GM23338 (cell line): Measurements from ENCODE around the gene ERC2. TPM values are rescaled to one million over a fixed set of nuclear protein-coding genes. Genes with fewer than 3 reads are reported as not detected.

ENCODE experiments used
- ATAC-seq: fragments of 200-7000 bp; cut with Tn5 transposase; 3 replicates; pipeline ENCODE4 v1.9.1; 2020
- DNase-seq: peaks from one replicate; pipeline ENCODE4 v3.0.0-alpha.2; 2015; ENCODE audit warnings: low spot score
- H2AFZ ChIP-seq: fragments of 200-600 bp; sonication (generic); 2 replicates; pipeline ENCODE4 v1.8.0; 2016; ENCODE audit warnings: antibody characterized with exemption, mild to moderate bottlenecking, moderate library complexity
- H3F3A ChIP-seq: fragments of 200-600 bp; sonication (generic); replicated peaks from 2 replicates; pipeline ENCODE4 v1.8.0; 2017; ENCODE audit warnings: antibody characterized with exemption, mixed run types, low read depth
- H3K27ac ChIP-seq: fragments of 200-600 bp; sonication (generic); 2 replicates; pipeline ENCODE4 v1.6.1; 2016; ENCODE audit warnings: low read depth
- H3K27me3 ChIP-seq: fragments of 200-600 bp; sonication (generic); 2 replicates; pipeline ENCODE4 v1.8.0; 2016; ENCODE audit warnings: mild to moderate bottlenecking, mixed run types, moderate library complexity; ENCODE audit not compliant: insufficient read depth
- H3K36me3 ChIP-seq: fragments of 200-600 bp; sonication (generic); 2 replicates; pipeline ENCODE4 v1.8.0; 2016; ENCODE audit warnings: mild to moderate bottlenecking; ENCODE audit not compliant: insufficient read depth
- H3K4me1 ChIP-seq: fragments of 200-600 bp; sonication (generic); 2 replicates; pipeline ENCODE4 v1.8.0; 2016; ENCODE audit warnings: mild to moderate bottlenecking, moderate library complexity; ENCODE audit not compliant: insufficient read depth
- H3K4me2 ChIP-seq: fragments of 200-600 bp; sonication (generic); 2 replicates; pipeline ENCODE4 v1.7.1; 2017; ENCODE audit warnings: mixed run types
- H3K4me3 ChIP-seq: fragments of 200-600 bp; sonication (generic); 2 replicates; pipeline ENCODE4 v1.6.1; 2016; ENCODE audit warnings: mixed run types
- H3K79me2 ChIP-seq: fragments of 200-600 bp; sonication (generic); replicated peaks from 2 replicates; pipeline ENCODE4 v1.8.0; 2017; ENCODE audit warnings: mild to moderate bottlenecking; ENCODE audit not compliant: insufficient read depth
- H3K9me2 ChIP-seq: fragments of 200-600 bp; sonication (generic); 2 replicates; pipeline ENCODE4 v1.8.0; 2017; ENCODE audit not compliant: insufficient read depth
- H4K20me1 ChIP-seq: fragments of 200-600 bp; sonication (generic); replicated peaks from 2 replicates; pipeline ENCODE4 v1.8.0; 2017; ENCODE audit warnings: mild to moderate bottlenecking; ENCODE audit not compliant: insufficient read depth
- H3K27ac Mint-ChIP-seq: 2 replicates; pipeline ENCODE4 v1.8.0; 2020; ENCODE audit warnings: inconsistent platforms, mild to moderate bottlenecking, moderate library complexity, mixed read lengths
- H3K27me3 Mint-ChIP-seq: 3 replicates; pipeline ENCODE4 v1.8.0; 2022; ENCODE audit warnings: low read depth, mild to moderate bottlenecking, moderate library complexity, mixed read lengths, inconsistent platforms; ENCODE audit not compliant: insufficient read depth, poor library complexity
- H3K36me3 Mint-ChIP-seq: 3 replicates; pipeline ENCODE4 v1.8.0; 2021; ENCODE audit warnings: low read depth, mild to moderate bottlenecking, inconsistent platforms, moderate library complexity, mixed read lengths
- H3K4me1 Mint-ChIP-seq: 3 replicates; pipeline ENCODE4 v1.8.0; 2020; ENCODE audit warnings: mild to moderate bottlenecking, inconsistent platforms, mixed read lengths
- H3K4me3 Mint-ChIP-seq: 3 replicates; pipeline ENCODE4 v1.8.0; 2021; ENCODE audit warnings: moderate library complexity, mild to moderate bottlenecking, inconsistent platforms, mixed read lengths
- H3K9me3 Mint-ChIP-seq: 3 replicates; pipeline ENCODE4 v1.8.0; 2020; ENCODE audit warnings: moderate library complexity, mild to moderate bottlenecking, inconsistent platforms, mixed read lengths
- CREB1 ChIP-seq: fragments of 250-450 bp; sonication (Bioruptor Pico); IDR thresholded peaks from 2 replicates; pipeline ENCODE4 v1.5.0; 2020; ENCODE audit warnings: low read depth, mild to moderate bottlenecking, moderate library complexity
- NANOG ChIP-seq: IDR thresholded peaks from 2 replicates; pipeline ENCODE4 v1.6.1; 2016; ENCODE audit warnings: antibody characterized with exemption, borderline replicate concordance
- POLR2AphosphoS5 ChIP-seq: IDR thresholded peaks from 2 replicates; pipeline ENCODE4 v1.6.1; 2016; ENCODE audit warnings: antibody characterized with exemption, low read depth
- REST ChIP-seq: IDR thresholded peaks from one replicate; pipeline ENCODE4 v1.6.1; 2018; ENCODE audit warnings: antibody characterized with exemption; ENCODE audit not compliant: unreplicated experiment
- ZNF114 ChIP-seq: fragments of 250-450 bp; sonication (Bioruptor Pico); IDR thresholded peaks from 2 replicates; pipeline ENCODE4 v1.5.0; 2020; ENCODE audit warnings: mild to moderate bottlenecking, moderate library complexity
- polyA plus RNA-seq: library from polyadenylated mRNA; unstranded; fragments of >200 nt; fragmentation: Nextera tagmentation; extraction: Ambion mirVana; gene quantifications from 2 replicates; pipeline ENCODE4 v1.2.1, GENCODE V29; 2016
- total RNA-seq: library from RNA; depleted of rRNA; stranded (reverse); fragments of >200 nt; shearing (Covaris generic); gene quantifications from 2 replicates; pipeline ENCODE4 v1.2.3, GENCODE V29; 2014
- TF ChIP-seq, protein P1 (sequence below), 2 experiments: fragments of 200-600 bp in 1 of 2; sonication (generic) in 1 of 2; conservative IDR thresholded peaks; 2 replicates each; pipeline versions ENCODE4 v1.5.1 to v1.6.1; 2016 to 2017; ENCODE audit warnings: antibody characterized with exemption in 2 of 2, low read depth in 2 of 2, mild to moderate bottlenecking in 2 of 2, moderate library complexity in 1 of 2
- TF ChIP-seq, protein P2 (sequence below): IDR thresholded peaks from 2 replicates; pipeline ENCODE4 v1.6.1; 2016; ENCODE audit warnings: antibody characterized with exemption

ERC2 gene
- total and polyA plus RNA-seq, 2 experiments from 2014 or later, result 11.8 to 13.7 TPM

DNA sequence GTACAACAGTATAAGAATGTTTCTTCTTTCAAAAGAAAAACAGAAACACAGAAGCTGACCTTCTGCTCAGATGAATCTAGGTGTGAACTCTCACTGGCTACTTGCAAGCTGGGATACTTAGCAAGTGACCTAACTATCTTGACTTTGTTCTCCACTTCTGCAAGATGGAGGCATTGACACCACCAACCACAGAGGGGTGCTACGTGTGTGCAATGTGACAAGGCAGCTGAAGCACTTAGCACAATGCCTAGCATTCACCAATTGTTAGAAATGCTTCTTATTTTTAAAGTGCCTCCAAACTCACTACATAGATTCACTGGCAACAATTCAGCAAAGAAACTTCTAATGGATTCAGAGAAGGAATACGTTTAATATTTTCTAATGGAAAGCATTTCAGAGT, 649.8 kb downstream of the ERC2 start:
- Histone ChIP-seq H3F3A (no peaks in the 10 kb centered on the region), H3K79me2 (no peaks in the 10 kb centered on the region), H3K27ac (no peak overlapping the region), H4K20me1 (no peaks in the 10 kb centered on the region; the same call in 1 of the 2 replicates), H3K36me3 (no peaks in the 10 kb centered on the region), H3K9me2 (peaks cover 4% of the 10 kb centered on the region; the same call in 1 of the 2 replicates), H3K4me2 (no peak overlapping the region), H3K4me1 (no peaks in the 10 kb centered on the region), H3K27me3 (no peaks in the 10 kb centered on the region), H3K4me3 (no peak overlapping the region), H2AFZ (no peak overlapping the region)
- Mint-ChIP-seq H3K4me1 (no peaks in the 10 kb centered on the region), H3K27ac (no peak overlapping the region), H3K27me3 (peaks cover 2% of the 10 kb centered on the region), H3K36me3 (no peaks in the 10 kb centered on the region), H3K4me3 (no peak overlapping the region), H3K9me3 (no peaks in the 10 kb centered on the region)
- TF ChIP-seq, protein P1, sequence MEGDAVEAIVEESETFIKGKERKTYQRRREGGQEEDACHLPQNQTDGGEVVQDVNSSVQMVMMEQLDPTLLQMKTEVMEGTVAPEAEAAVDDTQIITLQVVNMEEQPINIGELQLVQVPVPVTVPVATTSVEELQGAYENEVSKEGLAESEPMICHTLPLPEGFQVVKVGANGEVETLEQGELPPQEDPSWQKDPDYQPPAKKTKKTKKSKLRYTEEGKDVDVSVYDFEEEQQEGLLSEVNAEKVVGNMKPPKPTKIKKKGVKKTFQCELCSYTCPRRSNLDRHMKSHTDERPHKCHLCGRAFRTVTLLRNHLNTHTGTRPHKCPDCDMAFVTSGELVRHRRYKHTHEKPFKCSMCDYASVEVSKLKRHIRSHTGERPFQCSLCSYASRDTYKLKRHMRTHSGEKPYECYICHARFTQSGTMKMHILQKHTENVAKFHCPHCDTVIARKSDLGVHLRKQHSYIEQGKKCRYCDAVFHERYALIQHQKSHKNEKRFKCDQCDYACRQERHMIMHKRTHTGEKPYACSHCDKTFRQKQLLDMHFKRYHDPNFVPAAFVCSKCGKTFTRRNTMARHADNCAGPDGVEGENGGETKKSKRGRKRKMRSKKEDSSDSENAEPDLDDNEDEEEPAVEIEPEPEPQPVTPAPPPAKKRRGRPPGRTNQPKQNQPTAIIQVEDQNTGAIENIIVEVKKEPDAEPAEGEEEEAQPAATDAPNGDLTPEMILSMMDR (conservative IDR thresholded peaks at IDR 0.05; ENCODE audit: low read depth in 2 of 2), result peak; percentile 30 to 65
- TF ChIP-seq REST (no peak), CREB1 (no peak), NANOG (no peak)
- TF ChIP-seq, protein P2, sequence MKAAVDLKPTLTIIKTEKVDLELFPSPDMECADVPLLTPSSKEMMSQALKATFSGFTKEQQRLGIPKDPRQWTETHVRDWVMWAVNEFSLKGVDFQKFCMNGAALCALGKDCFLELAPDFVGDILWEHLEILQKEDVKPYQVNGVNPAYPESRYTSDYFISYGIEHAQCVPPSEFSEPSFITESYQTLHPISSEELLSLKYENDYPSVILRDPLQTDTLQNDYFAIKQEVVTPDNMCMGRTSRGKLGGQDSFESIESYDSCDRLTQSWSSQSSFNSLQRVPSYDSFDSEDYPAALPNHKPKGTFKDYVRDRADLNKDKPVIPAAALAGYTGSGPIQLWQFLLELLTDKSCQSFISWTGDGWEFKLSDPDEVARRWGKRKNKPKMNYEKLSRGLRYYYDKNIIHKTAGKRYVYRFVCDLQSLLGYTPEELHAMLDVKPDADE, result no peak
- ATAC-seq (peak; percentile 31; the same call in 2 of the 3 replicates), DNase-seq (no peak)

DNA sequence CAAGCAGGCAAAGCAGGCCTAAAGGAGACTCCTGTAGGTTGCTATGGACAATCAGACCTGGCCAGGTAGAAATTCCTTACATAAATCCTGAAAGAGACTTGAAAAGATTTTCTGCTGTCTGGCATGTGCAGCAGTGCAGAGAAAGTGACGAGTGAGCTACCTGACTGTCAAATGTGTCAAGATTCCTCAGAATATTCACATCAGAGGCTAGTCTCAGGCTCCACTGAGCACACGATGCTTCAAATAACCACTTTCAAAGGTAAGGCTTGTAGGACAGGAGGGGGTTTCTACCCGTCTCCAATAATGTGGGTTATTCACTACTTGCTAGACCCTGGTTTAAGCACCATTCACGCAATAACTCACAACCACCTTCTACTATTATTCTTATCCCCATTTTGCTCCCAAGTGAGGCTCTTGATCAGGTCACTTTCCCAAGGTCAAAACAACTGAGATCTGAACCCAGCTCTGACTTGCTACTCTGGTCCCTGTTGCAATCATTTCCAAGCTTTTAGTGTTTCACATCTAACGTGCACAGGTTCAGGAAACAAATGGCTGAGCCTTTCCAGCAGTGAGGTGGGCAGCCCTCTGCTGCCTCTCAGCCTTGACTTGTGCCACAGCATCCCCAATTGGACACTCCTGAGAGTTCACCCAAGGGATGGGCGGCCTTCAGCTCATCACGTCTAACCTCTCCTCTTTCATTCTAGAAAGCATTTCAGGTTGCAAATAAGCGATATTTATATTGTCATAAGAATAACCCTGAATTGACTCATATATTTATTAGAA, 651.3 kb downstream of the ERC2 start:
- 0 out of 3 replicates have a peak, but pooled peaks cover 5% of the 10 kb centered on the region for H3K4me1 Mint-ChIP-seq
- no peak overlapping the region for H2AFZ ChIP-seq
- ATAC-seq, result peak; percentile 51

More for the DNA sequence above, 651.3 kb downstream of the ERC2 start:
- no peak overlapping the region for H3K27ac Mint-ChIP-seq
- H3K4me3 Mint-ChIP-seq, result no peak overlapping the region
- no peaks in the 10 kb centered on the region for H3K27me3 ChIP-seq
- H3K4me2 ChIP-seq, result no peak overlapping the region
- no peaks in the 10 kb centered on the region for H3K36me3 Mint-ChIP-seq
- H3K9me2 ChIP-seq, result no peaks in the 10 kb centered on the region
- H3K4me1 ChIP-seq, result no peaks in the 10 kb centered on the region
- no peak for TF ChIP-seq ZNF114 (CRISPR knock-in tag)
- no peak for TF ChIP-seq POLR2AphosphoS5
- TF ChIP-seq, protein P1 (conservative IDR thresholded peaks at IDR 0.05; ENCODE audit: low read depth in 2 of 2), result peak in 1 of 2 experiments; percentile 48; a peak in 2 of 4 replicates
- no peaks in the 10 kb centered on the region for H3K79me2 ChIP-seq
- no peaks in the 10 kb centered on the region for H3K36me3 ChIP-seq
- H3K4me3 ChIP-seq, result no peak overlapping the region
- H3K27ac ChIP-seq, result no peak overlapping the region
- H4K20me1 ChIP-seq, result no peaks in the 10 kb centered on the region; the same call in 1 of the 2 replicates
- no peaks in the 10 kb centered on the region for H3K9me3 Mint-ChIP-seq
- H3F3A ChIP-seq, result no peaks in the 10 kb centered on the region
- H3K27me3 Mint-ChIP-seq, result peaks cover 2% of the 10 kb centered on the region
- no peak for DNase-seq
